ENCODE data around the gene TOX2.

DNA sequence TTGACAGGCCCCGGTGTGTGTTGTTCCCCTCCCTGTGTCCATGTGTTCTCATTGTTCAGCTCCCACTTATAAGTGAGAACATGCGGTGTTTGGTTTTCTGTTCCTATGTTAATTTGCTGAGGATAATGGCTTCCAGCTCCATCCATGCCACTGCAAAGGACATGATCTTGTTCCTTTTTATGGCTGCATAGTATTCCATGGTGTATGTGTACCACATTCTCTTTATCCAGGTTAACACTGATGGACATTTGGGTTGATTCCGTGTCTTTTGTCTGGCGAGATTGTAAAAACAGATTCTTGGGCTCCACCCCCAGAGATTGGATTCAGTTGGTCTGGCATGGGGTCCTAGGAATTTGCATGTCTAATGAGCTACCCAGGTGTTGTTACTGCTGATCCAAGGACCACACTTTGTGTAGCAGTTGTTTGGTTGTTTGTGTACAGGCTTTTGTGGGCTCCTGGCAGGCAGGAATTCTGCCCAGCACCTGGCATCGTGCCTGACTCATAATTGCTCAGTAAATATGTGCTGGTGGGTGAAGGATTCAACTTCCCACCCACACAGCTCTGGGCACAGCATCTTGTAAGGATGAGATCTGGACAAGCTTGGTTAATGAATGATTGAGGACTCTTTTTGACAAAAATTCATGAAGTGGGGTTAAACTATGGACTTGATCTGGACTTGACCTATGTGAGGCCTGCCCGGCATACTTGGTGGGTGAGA is 5.2 kb downstream of the TOX2 start:
- TF ChIP-seq, protein P1, sequence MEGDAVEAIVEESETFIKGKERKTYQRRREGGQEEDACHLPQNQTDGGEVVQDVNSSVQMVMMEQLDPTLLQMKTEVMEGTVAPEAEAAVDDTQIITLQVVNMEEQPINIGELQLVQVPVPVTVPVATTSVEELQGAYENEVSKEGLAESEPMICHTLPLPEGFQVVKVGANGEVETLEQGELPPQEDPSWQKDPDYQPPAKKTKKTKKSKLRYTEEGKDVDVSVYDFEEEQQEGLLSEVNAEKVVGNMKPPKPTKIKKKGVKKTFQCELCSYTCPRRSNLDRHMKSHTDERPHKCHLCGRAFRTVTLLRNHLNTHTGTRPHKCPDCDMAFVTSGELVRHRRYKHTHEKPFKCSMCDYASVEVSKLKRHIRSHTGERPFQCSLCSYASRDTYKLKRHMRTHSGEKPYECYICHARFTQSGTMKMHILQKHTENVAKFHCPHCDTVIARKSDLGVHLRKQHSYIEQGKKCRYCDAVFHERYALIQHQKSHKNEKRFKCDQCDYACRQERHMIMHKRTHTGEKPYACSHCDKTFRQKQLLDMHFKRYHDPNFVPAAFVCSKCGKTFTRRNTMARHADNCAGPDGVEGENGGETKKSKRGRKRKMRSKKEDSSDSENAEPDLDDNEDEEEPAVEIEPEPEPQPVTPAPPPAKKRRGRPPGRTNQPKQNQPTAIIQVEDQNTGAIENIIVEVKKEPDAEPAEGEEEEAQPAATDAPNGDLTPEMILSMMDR (IDR thresholded peaks at IDR 0.05), result no peak
- TF ChIP-seq POLR2A (IDR thresholded peaks at IDR 0.05) (no peak), EP300 (IDR thresholded peaks at IDR 0.05) (no peak)
